Inflammatory macrophage treated with lipopolysaccharide for 1 hour (primary cell): ENCODE results near the gene TRPM3.

Experiments used
- DNase-seq, 2 donors: peaks; one replicate each; pipeline ENCODE4 v3.0.0-alpha.2; 2020 to 2022

Gene TRPM3

DNA sequence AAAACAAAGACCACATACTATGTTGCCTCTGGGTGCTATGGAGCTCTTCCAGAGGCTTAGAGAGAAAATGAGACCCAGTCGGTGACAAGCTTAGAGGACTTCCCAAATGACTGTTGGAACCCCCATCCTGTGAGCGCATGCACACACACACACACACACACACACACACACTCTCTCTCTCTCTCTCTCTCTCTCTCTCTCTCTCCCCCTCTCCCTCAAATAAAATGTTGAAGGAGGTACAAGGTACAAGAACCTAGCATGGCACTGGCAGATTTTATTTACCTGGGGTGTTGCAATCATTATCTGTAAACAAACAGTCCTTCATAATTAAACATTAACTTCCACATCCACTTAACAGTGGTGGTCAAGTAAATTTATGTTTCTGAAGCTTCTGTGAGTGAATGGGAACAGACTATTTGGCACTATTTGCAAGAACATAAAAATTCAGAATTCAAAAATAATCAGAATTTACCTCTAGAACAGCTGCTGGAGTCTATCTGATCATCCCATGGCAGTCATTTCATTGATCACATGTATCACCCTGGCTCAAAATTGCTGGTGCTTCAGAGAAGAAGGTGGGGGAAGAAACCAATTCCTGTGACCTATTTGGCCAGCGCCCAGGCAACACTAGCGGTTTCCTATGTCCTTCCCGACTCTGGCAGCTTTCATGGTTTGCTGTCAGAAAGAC, 24.9 kb downstream of the TRPM3 start:
- DNase-seq: no peak

DNA sequence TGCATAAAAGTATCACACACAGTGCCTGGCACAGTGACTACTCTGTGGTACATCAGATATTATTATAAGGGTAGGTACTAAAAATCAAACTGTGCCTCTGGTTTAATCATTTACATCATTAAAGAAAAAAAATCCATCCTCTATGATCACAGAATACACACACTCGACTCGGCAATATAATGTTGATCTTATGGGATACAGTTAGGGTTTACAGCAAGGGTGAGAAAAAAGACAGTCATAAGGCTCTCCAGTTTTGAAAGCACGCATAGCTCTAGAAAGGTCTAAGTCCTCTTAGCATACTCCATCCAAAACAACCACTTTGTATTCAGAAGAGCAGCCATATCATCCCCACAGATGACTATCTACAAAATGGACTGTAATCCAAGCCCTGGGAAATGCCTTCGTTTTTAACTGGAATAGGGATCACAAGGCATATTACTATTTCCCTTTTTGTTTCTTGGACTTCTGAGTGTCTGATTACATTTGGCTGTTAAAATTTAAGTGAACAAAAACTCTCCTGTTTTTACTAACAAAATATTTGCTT, 26.6 kb downstream of the TRPM3 start:
- DNase-seq: no peak

DNA sequence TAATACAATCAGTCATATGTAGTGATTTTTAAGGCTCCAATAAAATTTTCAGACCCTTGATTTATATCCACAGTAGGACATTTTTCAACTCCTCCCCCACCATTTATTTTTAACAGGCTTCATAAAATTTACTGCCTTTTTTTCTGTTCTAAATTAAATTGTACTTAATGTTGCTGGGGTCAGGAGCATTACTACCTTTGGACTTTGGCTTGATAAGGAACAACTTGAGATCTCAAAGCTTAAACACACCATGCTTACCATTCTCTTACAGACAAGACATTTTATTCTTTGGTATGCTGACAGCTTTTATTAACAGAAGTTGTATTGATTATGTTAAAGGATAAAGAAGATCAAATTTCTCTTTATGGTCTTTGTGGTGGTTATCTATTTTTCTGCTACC, 30.5 kb downstream of the TRPM3 start:
- no peak for DNase-seq

DNA sequence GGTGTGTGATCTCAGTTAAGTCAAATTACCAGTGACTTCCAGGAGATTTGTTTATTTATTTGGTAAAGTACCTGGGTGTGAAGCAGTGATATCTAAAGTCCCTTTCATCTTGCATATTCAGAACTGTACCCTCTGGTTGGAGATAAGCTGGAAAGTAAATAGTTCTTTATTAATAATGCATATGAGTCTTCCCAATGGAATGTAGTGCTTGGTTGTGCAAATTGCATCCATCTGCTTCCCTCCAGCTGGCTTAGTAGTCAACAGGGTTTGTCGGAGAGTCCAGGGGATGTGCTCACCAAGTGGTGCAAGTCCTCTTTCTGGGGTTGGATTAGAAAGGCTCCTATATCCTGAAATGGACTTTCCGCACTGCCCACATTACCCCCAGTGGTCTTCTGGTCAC, 42.0 kb downstream of the TRPM3 start:
- no peak for DNase-seq

DNA sequence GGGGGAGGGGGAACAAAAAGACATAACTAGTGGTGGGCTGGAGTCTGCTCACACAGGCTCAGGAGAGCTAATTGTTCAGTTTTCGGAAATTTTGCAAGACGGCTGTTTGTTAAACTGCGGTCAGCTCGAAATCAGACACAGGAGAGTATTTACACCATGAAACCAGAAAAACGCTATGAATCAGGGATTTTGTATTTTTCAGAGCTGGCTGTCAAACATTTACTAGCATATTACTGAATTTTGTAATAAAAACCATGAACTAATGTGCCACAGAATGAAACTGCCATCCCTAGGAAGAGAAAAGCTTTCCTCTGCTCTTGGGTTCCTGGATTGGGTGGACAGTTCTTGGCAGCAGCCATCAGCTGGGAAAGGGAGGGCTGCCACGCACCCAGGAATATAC, 45.3 kb downstream of the TRPM3 start:
- DNase-seq: no peak

DNA sequence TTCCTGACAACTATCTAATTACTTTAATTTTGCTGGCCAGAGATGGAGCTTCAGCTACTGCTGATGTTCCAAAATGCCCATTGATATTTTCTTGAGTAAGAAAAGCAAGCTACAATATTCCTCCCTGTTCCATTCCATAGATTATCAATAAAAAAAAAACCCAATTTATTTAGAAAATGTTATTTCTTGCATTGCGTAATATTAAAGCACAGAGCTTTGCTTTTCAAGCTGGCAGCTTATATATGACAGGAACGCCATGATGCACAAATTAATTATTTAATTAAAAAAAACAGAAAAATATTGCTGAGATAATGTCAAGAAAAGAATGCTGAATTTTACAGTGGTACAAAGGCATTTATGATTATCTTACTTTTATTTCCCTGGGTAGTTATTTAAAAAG, 47.9 kb downstream of the TRPM3 start:
- DNase-seq: no peak

DNA sequence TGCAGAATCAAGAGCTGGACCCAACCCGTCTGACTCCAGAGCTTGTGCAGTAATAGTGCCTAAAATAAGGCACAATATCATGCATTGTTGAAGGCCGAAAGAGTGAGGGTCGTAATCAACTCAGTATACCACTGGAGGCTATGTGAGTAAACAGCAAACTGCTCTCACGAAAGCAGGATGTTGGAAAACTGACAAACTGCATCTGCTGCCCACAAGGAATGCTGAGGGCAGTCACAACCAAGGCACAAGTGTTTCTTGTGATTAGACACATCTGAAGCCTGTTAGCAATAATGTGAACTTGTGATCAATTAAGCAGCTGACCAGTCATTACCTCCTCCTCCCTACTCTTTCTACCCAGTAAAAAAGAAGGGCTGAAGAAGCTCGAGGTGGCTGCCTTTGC, 48.8 kb downstream of the TRPM3 start:
- no peak for DNase-seq

DNA sequence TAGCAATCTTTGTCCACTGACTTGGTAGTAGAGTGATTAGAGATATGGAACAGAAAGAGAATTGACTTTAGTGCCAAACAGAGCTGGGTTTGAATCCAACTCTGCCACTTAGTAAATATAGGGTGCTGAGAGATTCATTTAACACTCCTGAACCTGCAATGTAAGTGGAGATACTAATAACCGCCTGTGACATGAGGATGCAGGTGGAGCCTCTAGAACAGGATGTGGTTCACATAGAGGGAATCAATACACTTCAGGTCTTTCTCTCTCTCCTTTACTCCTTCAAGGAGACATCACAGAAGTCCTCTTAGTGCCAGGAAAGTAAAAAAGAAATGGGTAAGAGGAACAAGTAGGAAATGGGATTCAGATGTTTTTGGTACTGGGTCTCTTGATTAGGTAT, 49.8 kb downstream of the TRPM3 start:
- no peak for DNase-seq

DNA sequence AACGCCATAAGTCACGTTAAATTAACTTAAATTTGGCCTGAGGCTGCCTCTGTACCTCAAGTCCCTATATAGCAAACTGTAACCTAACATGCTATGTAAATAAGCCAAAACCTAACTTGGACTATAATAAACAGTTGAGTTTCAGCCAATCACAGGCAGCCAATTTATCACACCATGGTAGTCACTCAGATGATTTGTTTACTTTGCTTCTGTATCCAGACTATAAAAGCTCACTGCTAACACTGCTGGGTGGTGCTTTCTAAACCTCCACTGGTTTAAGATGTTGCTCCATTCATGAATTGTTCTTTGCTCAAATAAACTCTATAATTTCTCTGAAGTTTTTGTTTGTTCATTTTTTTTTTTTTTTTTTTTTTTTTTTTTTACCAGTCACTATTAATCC, 62.8 kb downstream of the TRPM3 start:
- no peak for DNase-seq

DNA sequence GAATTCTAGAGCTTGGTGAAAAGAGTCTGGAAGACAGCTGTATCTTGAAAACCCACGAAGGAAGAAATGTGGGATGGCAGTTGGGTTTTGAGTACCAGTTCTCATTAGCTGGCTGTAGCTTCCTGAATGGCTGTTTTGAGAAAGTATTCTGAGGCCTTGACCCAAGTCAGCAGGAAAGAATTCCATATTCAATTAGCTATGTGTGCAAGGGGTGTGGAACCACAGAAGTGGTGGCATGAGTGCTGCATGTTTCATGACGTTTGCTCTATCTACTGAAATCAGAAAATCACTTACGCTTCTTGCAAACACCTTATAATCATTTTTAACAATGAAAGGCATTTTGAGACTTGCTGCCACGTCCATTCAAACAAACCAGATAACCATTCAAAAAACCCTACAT, 69.1 kb downstream of the TRPM3 start:
- no peak for DNase-seq

DNA sequence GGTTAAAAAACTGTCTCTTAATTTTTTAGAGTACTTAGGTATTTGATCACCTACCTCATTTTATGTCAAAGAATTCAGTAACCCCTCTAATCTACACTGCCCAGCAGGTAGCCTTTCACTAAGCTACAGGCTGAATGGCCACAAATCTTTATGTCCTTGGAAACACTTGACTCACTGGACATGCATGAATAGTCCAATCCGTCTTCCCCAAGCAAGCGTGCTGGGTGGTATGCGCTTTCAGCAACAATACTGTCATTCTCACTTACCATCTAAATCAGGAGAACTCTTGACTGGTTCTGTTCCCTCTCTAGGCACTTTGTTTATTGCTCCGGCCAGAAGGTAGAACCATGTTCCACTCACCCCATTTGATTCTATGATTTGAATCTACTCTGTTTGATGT, 73.1 kb downstream of the TRPM3 start:
- DNase-seq: no peak

DNA sequence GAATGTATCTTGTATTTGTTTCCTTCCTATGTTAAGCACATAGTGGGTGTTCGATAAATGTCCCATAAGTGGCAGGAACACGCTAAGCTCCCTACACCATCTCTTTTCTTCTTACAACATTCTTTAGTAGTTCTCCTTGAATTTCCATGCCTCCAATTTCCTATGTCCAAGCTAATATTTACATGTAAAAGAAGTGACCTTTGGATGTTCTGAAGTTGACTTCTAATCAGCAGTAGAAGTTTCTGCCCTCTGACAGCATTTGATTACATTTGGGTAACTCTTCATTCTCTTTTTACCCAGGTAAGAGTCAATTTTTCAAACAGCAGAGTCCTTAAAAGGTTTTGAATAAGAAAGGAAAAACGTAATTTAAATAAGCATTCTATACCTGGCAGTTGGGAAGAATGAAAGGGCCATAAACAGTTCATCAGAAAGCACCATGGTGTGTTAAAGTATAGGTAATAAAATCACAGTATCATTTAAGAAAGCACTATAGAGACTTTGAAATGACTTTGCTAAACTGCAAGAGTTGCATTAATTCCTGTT, 78.9 kb downstream of the TRPM3 start:
- DNase-seq: no peak

DNA sequence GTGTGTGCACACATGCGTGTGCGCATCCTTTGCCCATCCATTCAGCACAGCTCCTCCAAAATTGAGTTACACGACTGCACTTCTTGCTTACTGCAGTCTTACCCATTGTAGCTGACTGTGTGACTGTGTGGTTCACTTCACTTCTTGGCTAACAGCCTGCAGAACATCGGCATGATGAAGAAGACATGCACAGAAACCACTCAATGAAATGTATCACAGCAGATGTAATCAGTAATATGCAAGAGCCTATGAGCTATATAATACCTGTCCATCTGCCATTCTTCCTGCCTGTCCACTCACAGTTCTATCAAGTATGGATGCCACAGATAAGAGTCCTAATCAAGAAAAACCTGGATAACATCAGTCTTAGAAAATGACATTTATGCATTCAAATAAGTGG, 83.9 kb downstream of the TRPM3 start:
- no peak for DNase-seq

DNA sequence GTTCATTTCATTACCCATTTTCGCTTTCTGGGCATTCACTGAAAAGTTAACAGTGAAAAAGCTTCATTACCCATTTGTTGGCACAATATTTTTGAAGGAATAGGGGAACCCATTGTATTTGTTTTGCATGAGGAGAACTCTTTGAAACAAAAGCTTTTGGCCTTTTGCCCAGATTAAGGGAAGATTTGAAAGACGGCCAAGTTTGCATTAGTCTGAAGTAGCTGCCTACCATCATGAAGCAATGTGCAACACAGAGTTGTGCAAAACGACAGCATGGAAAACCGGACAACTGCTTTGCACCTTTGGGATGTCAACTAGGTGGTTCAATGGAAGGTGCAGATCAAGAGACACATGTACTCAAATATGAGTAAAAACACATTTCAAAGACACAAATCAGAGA, 84.9 kb downstream of the TRPM3 start:
- no peak for DNase-seq

DNA sequence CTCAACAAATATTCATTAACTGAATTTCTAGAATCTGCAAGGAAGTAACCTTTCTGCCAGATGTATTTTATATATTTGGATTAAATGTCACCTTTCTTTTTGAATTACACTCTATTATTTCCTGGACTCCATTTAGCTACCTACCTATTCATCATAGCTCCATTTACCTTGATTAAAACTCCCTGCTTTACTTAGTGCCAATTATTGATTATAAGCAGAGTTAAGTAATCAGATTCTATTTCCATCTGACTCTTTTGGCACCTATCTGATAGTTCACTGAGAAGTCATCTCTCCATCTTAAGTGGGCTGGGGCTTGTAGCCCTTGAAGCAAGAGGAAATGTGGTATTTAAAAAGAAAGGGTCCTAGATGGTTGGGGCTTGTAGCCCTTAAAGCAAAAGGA, 88.6 kb downstream of the TRPM3 start:
- DNase-seq: no peak

DNA sequence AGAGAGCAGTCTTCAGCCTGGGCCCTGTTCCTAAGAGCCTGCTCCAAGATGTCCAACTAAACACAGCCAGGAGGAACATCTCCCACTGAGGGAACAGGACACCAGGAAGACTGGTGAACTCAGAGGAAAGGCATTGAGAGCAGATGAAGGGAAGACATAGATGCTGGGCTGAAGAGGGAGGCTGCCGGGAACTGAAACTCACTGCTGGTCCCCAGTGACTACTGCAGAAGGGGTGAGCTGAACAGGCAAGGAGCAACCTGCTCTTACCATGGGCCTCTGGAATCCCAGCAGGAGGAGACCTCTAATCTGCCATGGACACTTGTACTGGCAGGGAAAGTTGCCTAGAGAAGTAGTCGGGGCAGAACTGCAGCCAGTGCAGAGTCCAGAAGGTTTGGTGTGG, 95.7 kb downstream of the TRPM3 start:
- DNase-seq: no peak

DNA sequence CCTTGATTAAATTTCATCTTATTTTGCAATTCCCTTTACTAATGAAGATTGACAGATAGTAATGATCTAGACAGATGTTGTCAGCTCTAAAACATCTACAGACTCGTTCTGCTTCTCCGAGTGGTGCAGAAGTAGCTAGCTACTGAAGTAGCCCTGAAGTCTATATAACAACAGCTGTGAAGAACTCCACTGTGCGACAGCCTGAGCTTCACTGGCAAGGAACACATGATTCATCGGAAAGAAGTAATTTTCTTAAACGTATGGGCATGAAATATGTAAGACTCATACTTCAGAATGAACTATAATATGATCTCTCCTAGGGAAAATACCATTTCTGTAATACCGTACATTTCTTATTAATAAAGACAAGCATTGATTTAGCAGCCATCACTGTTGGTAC, 96.2 kb downstream of the TRPM3 start:
- no peak for DNase-seq

DNA sequence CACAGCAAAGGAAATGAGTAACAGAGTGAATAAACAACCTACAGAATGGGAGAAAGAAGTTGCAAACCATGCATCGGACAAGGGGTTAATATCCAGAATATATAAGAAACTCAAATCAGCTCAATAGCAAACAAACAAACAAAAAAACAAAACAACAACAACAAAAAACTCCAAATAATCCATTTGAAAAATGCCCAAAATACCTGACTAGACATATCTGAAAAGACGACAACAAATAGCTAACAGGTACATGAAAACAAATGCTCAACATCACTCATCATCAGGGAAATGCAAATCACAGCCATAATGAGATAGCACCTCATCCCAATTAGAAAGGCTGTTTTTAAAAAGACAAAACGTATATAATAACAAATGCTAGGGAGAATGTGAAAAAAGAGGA, 111.2 kb downstream of the TRPM3 start:
- no peak for DNase-seq

DNA sequence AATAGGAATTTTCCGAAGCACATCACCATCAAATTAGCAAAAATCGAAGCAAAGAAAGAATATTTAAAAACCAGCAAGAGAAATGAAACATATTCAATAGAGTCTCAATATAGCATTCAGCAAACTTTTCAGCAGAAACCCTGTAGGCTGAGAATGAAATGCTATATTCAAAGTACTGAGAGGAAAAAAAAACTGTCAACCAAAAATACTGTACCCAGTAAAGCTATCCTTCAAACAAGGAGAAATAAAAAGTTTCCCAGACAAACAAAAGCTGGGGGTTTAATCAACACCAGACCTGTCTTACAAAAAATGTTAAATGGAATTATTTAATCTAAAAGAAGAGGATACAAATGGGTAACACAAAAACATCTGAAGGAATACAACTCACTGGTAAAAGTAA, 116.0 kb downstream of the TRPM3 start:
- no peak for DNase-seq

DNA sequence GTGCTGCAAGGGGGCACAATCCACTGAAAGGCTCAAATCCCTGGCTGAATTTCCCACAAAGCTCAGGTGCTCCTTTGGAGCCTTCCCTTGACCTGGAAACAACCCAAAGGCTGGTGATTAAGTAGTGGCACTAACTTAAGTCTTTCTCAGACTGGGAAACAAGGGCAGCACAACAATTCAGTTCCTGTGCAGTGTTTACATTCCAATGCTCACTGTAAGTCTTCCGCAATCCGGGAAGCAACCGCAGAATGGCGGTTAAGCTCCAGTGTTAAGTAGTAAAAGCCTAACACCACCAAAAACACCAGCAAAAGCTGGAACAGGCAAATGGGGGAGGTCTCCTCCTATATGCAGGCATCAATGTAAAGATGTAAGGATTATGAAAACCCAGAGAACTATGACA, 117.2 kb downstream of the TRPM3 start:
- no peak for DNase-seq

DNA sequence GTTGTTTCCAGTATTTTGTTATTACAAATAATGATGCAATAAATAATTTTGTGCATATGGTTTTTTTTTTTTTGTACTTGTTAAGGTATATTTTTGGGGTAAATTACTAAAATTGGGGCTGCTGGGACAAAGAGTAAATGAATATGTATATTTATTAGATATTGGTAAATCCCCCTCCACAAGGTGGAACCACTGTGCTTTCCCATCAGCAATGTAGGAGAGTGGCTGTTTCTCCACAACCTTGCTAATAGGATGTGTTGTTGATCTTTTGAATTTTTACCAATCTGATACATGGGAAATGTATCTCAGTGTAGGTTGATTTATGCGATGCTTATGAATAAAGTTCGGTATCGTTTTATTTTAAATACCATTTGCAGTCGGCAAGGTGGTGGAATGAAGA, 118.1 kb downstream of the TRPM3 start:
- no peak for DNase-seq

DNA sequence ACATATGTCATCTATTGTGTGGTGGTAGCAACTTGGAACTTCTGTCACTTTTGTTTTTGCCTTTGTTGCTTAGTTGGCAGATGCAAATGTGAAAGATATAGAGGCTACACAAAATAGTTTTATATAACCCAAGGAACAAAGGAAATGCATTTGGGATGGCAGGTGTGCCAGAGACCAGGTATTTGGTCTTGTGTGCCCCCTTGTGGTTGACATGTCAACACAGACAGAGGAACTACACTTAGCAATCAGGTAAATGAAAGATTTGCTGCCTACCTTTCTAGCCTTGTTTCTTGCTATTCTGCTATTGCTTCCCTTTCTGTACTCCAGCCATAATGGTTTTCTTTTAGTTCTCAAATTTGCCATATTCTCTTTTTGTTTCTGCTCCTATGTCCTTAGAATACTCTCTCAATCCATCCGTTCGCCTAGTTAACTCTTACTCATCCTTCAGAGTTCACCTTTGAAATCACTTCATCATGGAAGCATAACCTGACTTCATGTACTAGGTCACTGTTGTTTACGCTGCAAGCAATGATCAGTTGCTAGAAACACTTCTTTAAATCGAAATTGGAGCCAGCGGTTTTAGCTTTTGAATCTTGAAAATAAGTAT, 119.5 kb downstream of the TRPM3 start:
- no peak for DNase-seq

DNA sequence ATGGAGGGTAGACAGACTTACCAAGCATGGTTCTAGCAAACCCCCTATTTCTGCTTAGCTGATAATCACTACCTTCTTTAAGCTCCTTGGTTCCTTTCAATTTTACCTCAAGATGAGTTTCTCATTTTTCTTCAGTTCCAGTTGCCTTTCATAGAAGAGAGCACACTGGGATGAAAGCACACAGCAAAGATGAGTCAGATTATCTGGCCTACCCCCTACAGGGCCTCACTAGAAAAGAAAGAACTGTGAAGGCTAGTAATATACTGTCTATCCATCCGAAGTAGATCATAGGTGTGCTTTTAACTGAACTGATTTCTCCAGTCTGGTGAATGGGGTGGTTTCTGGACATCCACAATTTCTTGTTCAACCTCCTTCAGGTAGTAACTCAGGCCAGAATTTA, 122.5 kb downstream of the TRPM3 start:
- no peak for DNase-seq

DNA sequence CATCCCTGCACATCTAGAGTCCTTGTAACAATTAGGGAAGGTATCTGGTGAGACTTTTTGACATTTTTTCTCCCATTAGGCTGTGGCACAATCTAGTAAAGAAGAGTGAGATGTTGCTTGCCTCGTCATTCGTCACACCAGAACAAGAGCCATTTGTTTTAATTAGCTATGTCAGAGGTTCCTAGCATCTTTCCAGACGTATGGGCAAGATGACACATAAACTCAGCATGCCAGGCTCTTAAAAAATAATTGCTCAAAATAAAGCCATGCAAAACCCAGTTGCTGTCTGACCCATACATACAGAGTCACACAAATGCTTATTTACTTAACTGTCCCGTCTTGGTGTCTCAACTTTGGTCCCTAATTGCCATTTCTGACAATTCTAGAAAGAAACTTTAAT, 125.9 kb downstream of the TRPM3 start:
- no peak for DNase-seq

DNA sequence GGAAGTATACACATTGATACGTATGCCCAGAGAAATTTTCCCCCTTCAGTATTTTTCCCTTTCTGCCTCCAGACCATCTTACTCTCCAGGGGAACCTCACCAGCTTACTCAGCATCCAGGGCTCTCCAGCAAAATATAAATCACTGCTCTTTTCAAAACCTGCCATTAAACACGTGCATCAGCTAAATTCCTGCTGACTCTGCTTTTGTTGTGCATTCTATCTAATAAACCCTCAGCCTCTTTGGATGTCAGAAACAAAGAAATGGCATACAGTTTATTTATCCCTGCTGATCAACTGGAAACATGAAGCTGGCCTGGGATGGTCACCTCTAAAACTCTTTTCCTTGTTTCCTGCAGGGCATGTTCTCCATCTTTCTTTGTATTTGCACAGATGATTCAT, 126.8 kb downstream of the TRPM3 start:
- no peak for DNase-seq
